ENCODE measurements around the gene CACNA1I.

DNA sequence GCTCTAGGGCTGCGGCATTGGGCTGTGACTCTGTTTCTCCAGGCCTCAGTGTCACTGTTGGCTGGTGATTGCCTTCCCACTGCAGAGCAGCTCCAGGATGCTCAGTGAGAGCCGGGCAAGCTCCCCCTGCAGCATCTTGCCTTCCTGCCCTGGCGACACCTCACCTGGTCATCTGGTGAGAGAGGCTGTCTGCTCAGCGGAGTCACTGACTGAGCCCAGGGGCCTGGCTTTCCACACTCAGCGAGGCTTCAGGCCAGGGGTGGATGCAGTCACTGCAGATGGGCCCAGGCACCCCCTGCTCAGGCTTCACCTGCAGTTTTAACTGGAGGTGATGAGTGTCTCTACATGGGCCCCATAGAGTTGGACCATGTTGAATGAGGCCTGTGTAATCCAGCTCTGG lies 136.8 kb downstream of the CACNA1I start:
- TF ChIP-seq, protein P1, sequence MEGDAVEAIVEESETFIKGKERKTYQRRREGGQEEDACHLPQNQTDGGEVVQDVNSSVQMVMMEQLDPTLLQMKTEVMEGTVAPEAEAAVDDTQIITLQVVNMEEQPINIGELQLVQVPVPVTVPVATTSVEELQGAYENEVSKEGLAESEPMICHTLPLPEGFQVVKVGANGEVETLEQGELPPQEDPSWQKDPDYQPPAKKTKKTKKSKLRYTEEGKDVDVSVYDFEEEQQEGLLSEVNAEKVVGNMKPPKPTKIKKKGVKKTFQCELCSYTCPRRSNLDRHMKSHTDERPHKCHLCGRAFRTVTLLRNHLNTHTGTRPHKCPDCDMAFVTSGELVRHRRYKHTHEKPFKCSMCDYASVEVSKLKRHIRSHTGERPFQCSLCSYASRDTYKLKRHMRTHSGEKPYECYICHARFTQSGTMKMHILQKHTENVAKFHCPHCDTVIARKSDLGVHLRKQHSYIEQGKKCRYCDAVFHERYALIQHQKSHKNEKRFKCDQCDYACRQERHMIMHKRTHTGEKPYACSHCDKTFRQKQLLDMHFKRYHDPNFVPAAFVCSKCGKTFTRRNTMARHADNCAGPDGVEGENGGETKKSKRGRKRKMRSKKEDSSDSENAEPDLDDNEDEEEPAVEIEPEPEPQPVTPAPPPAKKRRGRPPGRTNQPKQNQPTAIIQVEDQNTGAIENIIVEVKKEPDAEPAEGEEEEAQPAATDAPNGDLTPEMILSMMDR (conservative IDR thresholded peaks at IDR 0.05; ENCODE audit: low read depth, low read length) = no peak
- TF ChIP-seq EZH2 (IDR thresholded peaks at IDR 0.05; ENCODE audit: borderline replicate concordance, low read depth, low read length, poor library complexity, severe bottlenecking) = no peak
